Measurements from ENCODE around the gene TBC1D22A. TPM values are rescaled to one million over a fixed set of nuclear protein-coding genes. Genes with fewer than 3 reads are reported as not detected.

The TBC1D22A gene
- total RNA-seq, 1 donor from 2014 or later = 87.8 TPM

DNA sequence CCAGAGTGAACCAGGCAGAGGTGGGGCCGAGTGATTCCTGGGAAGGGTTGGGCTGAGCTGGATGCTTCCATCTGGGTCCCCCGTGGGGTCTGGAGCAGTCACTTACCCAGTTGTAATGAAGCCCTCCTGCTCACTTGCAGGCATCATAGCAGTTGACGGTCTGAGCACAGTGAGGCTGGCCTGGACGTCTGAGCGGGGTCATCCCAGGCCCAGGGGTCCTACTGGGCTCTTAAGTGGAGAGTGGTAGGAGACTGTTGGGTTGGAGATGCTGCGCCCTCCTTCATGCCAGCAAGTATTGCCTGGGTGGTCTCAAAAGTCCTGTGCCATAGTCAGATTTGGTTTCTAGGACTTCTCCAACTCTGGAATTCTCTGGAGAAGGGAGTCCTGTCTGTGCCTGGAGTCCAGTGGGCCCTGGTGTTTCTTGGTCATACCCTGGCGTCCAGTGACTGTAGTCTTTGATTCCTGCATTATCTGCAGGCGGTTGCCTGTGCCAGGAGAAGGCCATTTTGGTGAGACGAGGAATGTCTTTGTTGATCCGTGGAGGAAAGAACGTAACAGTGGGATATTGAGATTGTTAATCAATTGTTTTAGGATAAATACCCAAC lies 82.3 kb downstream of the TBC1D22A start:
- Histone ChIP-seq H3K9me3 (no peaks in the 10 kb centered on the region), H3K4me3 (peak overlapping the region in 1 of 2 donors; percentile 47), H3K36me3 (no peaks in the 10 kb centered on the region), H3K27me3 (no peaks in the 10 kb centered on the region), H3K27ac (no peak overlapping the region), H3K4me1 (peaks cover 0 to 2% of the 10 kb centered on the region in 2 donors)
- intact Hi-C loops (cut with DNase I) = no loop called here
- no peak for DNase-seq (ENCODE audit: low spot score in 2 of 2)
- no peak for TF ChIP-seq CTCF (IDR thresholded peaks at IDR 0.05)

GRCh38 chr22:46845296-46846149 lies 83.1 kb downstream of the TBC1D22A start:
- TF ChIP-seq CTCF (IDR thresholded peaks at IDR 0.05) = peak in 1 of 3 experiments; percentile 34
- intact Hi-C loops (cut with DNase I) = no loop called here
- Histone ChIP-seq H3K4me1 (peaks cover 0 to 2% of the 10 kb centered on the region in 2 donors), H3K27ac (no peak overlapping the region), H3K9me3 (no peaks in the 10 kb centered on the region), H3K36me3 (peaks cover 0 to 2% of the 10 kb centered on the region in 2 donors), H3K4me3 (peak overlapping the region in 1 of 2 donors; percentile 47), H3K27me3 (no peaks in the 10 kb centered on the region)
- no peak for DNase-seq (ENCODE audit: low spot score in 2 of 2)

DNA sequence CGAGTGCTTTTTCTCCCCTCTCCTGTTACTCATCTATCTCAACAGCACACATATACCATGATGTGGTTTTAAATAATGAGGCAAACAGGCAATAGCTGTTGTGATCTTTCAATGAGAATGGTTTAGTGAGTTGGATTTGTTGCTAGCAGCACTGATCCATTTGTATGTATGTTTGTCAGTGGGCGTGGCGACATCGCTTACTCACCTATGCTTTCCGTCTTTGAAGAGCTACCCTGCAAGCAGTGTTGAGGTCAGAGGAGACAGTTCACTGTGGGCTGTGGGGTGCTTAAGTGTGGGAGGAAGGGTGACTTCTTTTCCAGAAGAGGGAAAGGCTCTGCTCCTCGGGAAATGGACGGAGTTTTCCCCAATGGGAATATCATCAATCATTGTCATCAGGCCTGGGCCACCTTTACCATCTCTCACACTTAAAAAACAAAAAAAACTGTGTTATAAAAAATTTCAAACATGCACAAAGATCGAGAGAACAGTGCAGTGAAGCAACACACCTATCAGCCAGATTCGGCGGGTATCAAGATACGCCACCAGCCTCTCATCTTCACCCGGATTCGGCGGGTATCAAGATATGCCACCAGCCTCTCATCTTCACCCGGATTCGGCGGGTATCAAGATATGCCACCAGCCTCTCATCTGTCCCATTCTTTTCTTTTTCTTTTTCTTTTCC lies 83.8 kb downstream of the TBC1D22A start:
- Histone ChIP-seq H3K9me3 (no peaks in the 10 kb centered on the region), H3K36me3 (peaks cover 0 to 10% of the 10 kb centered on the region in 2 donors), H3K27ac (no peak overlapping the region), H3K4me3 (no peak overlapping the region), H3K4me1 (peaks cover 0 to 2% of the 10 kb centered on the region in 2 donors), H3K27me3 (no peaks in the 10 kb centered on the region)
- intact Hi-C loops (cut with DNase I) = no loop called here
- TF ChIP-seq CTCF (IDR thresholded peaks at IDR 0.05) = no peak
- DNase-seq (ENCODE audit: low spot score in 2 of 2) = no peak

DNA sequence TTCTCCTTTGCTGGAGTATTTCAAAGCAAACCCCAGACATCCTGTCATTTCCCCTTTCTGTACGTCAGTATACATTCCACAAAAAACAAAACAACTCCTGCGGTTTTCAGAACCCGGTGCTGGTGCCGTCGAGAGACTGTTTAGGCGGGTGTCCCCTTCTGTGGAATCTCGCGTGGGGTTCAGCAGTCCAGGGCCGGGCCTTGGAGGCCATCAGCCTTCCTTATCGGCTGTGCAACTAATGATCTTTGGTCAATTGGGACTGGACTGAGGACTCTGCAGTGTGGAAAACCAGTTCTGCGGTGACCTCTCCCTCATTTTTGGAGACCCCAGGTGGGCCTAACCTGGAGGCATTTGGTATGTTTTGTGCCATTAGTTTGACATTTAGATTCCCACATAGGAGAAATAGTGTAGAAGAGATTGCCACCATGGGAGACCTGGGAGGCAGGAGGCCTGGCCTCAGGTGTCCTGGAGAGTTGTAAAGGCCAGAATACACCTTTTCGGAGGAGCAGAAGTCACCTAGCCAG lies 84.4 kb downstream of the TBC1D22A start:
- H3K27ac ChIP-seq = no peak overlapping the region
- no peaks in the 10 kb centered on the region for H3K27me3 ChIP-seq
- TF ChIP-seq CTCF (IDR thresholded peaks at IDR 0.05) = no peak

DNA sequence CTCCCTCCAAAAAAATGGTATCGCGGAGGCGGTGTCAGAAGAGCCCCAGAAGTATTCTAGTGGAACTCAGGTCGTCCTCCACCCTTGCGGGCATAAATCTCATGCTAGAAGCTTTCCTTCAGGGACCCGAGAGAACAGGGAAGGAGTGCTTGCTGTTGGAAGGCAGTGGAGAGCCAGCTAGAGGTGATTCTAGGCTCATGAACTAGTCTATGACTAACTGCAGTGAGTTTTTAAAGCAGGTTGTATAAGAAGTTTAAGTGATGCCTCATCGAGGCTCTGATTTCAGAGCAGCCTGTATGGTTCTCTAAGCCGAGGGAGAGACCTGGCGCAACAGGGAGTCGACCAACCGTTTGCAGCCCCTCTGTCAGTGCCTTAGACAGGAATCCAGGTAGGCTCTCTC lies 85.7 kb downstream of the TBC1D22A start:
- H3K36me3 ChIP-seq = peaks cover 0 to 15% of the 10 kb centered on the region in 2 donors
- intact Hi-C loops (cut with DNase I) = no loop called here
- peaks cover 0 to 2% of the 10 kb centered on the region in 2 donors for H3K4me1 ChIP-seq
- no peak for DNase-seq (ENCODE audit: low spot score in 2 of 2)
- no peak overlapping the region for H3K27ac ChIP-seq
- no peaks in the 10 kb centered on the region for H3K27me3 ChIP-seq
- H3K4me3 ChIP-seq = no peak overlapping the region
- H3K9me3 ChIP-seq = no peaks in the 10 kb centered on the region
- no peak for TF ChIP-seq CTCF (IDR thresholded peaks at IDR 0.05)

More for the DNA sequence above, 84.4 kb downstream of the TBC1D22A start:
- no peaks in the 10 kb centered on the region for H3K9me3 ChIP-seq
- peaks cover 0 to 10% of the 10 kb centered on the region in 2 donors for H3K36me3 ChIP-seq
- H3K4me1 ChIP-seq = peaks cover 0 to 2% of the 10 kb centered on the region in 2 donors
- DNase-seq (ENCODE audit: low spot score in 2 of 2) = no peak
- H3K4me3 ChIP-seq = no peak overlapping the region
- intact Hi-C loops (cut with DNase I) = no loop called here

Data from ascending aorta (tissue), 2 donors.